PC-9 (cell line): Measurements from ENCODE around the gene YIPF7. TPM values are rescaled to one million over a fixed set of nuclear protein-coding genes. Genes with fewer than 3 reads are reported as not detected.

Source experiments
- BruUV-seq: library from RNA; stranded (reverse); fragments of 400-500 nt; replicated peaks from 2 replicates; lab custom pipeline; 2021; lab: Mats Ljungman, UMichigan
- CTCF ChIA-PET: fragments of 300-600 bp; sonication (Branson Sonifier 250); formaldehyde crosslinking; loops from one replicate; lab custom pipeline; 2022; ENCODE audit warnings: antibody characterized with exemption; lab: Charles Lee
- POLR2A ChIA-PET: fragments of 300-600 bp; sonication (Branson Sonifier 250); formaldehyde crosslinking; loops from one replicate; lab custom pipeline; 2022; ENCODE audit warnings: antibody characterized with exemption; ENCODE audit not compliant: unreplicated experiment; lab: Charles Lee
- DNase-seq, 2 experiments: peaks; one replicate each; pipeline versions ENCODE4 v3.0.0 to v3.0.0-alpha.2; 2015 to 2022; ENCODE audit warnings: mixed read lengths in 1 of 2
- H2AFZ ChIP-seq: fragments of 200-600 bp; sonication (generic); 2 replicates; pipeline ENCODE4 v1.8.1; 2017; ENCODE audit warnings: antibody characterized with exemption
- H3F3A ChIP-seq: fragments of 200-600 bp; sonication (generic); 2 replicates; pipeline ENCODE4 v1.8.1; 2017; ENCODE audit warnings: antibody characterized with exemption, mild to moderate bottlenecking, low read depth; ENCODE audit not compliant: insufficient read depth
- H3K27ac ChIP-seq: fragments of 200-600 bp; sonication (generic); 2 replicates; pipeline ENCODE4 v1.6.1; 2016; ENCODE audit warnings: mixed run types
- H3K27me3 ChIP-seq: fragments of 200-600 bp; sonication (generic); 2 replicates; pipeline ENCODE4 v1.6.1; 2016; ENCODE audit warnings: low read depth, mixed run types; ENCODE audit not compliant: insufficient read depth
- H3K36me3 ChIP-seq: fragments of 200-600 bp; sonication (generic); 2 replicates; pipeline ENCODE4 v1.6.1; 2016; ENCODE audit warnings: low read depth, mixed run types
- H3K4me1 ChIP-seq: fragments of 200-600 bp; sonication (generic); replicated peaks from 2 replicates; pipeline ENCODE4 v1.6.1; 2016; ENCODE audit warnings: mixed run types; ENCODE audit not compliant: insufficient read depth
- H3K4me2 ChIP-seq: fragments of 200-600 bp; sonication (generic); 2 replicates; pipeline ENCODE4 v1.6.1; 2017; ENCODE audit warnings: mixed run types
- H3K4me3 ChIP-seq: fragments of 200-600 bp; sonication (generic); 2 replicates; pipeline ENCODE4 v1.6.1; 2016; ENCODE audit warnings: mixed run types
- H3K79me2 ChIP-seq: fragments of 200-600 bp; sonication (generic); 2 replicates; pipeline ENCODE4 v1.6.1; 2017; ENCODE audit warnings: low read depth, mixed run types
- H3K9me2 ChIP-seq: fragments of 200-600 bp; sonication (generic); 2 replicates; pipeline ENCODE4 v1.8.1; 2017; ENCODE audit warnings: mild to moderate bottlenecking; ENCODE audit not compliant: insufficient read depth
- H3K9me3 ChIP-seq: fragments of 200-600 bp; sonication (generic); 2 replicates; pipeline ENCODE4 v1.8.1; 2016; ENCODE audit warnings: low read depth; ENCODE audit not compliant: insufficient read depth
- H4K20me1 ChIP-seq: fragments of 200-600 bp; sonication (generic); 2 replicates; pipeline ENCODE4 v1.8.1; 2017; ENCODE audit not compliant: insufficient read depth
- EZH2 ChIP-seq: fragments of 200-600 bp; sonication (generic); IDR thresholded peaks from 2 replicates; pipeline ENCODE4 v1.8.0; 2017; ENCODE audit warnings: antibody characterized with exemption, low read depth
- intact Hi-C: fragments of 100-400 bp; cut with micrococcal nuclease; formaldehyde crosslinking; loops from one replicate; pipeline ENCODE4 v1.10.0; 2022; ENCODE audit not compliant: unreplicated experiment
- total RNA-seq: library from RNA; stranded (reverse); gene quantifications from 2 replicates; pipeline ENCODE4 v1.2.3, GENCODE V29; 2021
- TF ChIP-seq, protein P1 (sequence below): fragments of 200-600 bp; sonication (generic); conservative IDR thresholded peaks from 2 replicates; pipeline ENCODE4 v1.6.1; 2017; ENCODE audit warnings: mixed run types, antibody characterized with exemption, mild to moderate bottlenecking, moderate library complexity

Gene YIPF7
- total RNA-seq, 1 experiment from 2014 or later: not detected

DNA sequence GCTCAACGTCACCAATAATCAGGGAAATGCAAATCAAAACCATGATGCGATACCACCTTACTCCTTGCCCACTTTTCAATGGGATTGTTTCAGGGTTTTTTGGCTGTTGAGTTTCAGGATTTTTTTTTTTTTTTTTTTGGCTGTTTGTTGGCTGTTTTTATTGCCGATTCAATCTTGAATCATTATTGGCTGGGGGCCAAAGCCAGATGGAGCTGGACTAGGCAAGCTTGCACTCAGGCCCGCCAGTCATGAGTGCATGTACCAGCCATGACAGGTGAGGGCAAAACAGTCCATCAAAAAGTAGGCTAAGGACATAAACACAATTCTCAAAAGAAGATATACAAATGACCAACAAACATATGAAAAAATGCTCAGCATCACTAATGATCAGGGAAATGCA lies 13.3 kb downstream of the YIPF7 start:
- no peaks in the 10 kb centered on the region for H3F3A ChIP-seq
- DNase-seq: no peak
- no peaks in the 10 kb centered on the region for H3K9me3 ChIP-seq
- intact Hi-C loops: no loop called here
- POLR2A ChIA-PET: no interaction called here
- no TSS peak for BruUV-seq
- no peaks in the 10 kb centered on the region for H3K36me3 ChIP-seq
- no peaks in the 10 kb centered on the region for H4K20me1 ChIP-seq
- H3K4me3 ChIP-seq: no peak overlapping the region
- H3K9me2 ChIP-seq: no peaks in the 10 kb centered on the region
- CTCF ChIA-PET: no interaction called here
- no peak overlapping the region for H2AFZ ChIP-seq
- H3K4me1 ChIP-seq: no peaks in the 10 kb centered on the region
- no peak overlapping the region for H3K27ac ChIP-seq
- no peak overlapping the region for H3K4me2 ChIP-seq
- TF ChIP-seq, protein P1, sequence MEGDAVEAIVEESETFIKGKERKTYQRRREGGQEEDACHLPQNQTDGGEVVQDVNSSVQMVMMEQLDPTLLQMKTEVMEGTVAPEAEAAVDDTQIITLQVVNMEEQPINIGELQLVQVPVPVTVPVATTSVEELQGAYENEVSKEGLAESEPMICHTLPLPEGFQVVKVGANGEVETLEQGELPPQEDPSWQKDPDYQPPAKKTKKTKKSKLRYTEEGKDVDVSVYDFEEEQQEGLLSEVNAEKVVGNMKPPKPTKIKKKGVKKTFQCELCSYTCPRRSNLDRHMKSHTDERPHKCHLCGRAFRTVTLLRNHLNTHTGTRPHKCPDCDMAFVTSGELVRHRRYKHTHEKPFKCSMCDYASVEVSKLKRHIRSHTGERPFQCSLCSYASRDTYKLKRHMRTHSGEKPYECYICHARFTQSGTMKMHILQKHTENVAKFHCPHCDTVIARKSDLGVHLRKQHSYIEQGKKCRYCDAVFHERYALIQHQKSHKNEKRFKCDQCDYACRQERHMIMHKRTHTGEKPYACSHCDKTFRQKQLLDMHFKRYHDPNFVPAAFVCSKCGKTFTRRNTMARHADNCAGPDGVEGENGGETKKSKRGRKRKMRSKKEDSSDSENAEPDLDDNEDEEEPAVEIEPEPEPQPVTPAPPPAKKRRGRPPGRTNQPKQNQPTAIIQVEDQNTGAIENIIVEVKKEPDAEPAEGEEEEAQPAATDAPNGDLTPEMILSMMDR: no peak
- TF ChIP-seq EZH2: no peak
- H3K27me3 ChIP-seq: no peaks in the 10 kb centered on the region
- no peaks in the 10 kb centered on the region for H3K79me2 ChIP-seq

DNA sequence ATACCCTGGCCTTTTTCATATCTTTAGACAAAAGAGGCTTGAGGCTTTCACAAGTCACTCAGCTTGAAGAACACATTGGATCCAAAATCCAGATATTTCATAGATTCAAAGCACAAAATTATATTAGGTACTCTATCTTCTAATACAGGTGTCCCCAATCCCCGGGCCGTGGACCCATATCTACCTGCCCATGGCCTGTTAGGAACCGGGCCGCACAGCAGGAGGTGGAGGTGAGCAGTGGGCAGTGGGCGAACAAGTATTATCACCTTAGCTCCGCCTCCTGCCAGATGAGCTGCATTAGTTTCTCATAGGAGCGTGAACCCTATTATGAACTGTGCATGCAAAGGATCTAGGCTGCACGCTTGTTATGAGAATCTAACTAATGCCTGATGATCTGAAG lies 18.7 kb downstream of the YIPF7 start:
- H2AFZ ChIP-seq: no peak overlapping the region
- BruUV-seq: no TSS peak
- H3K4me3 ChIP-seq: no peak overlapping the region
- ChIA-PET CTCF (no interaction called here), POLR2A (no interaction called here)
- no peaks in the 10 kb centered on the region for H4K20me1 ChIP-seq
- no peaks in the 10 kb centered on the region for H3K4me1 ChIP-seq
- no peaks in the 10 kb centered on the region for H3K79me2 ChIP-seq
- H3K4me2 ChIP-seq: no peak overlapping the region
- no peak for DNase-seq
- no peaks in the 10 kb centered on the region for H3K9me2 ChIP-seq
- H3K27me3 ChIP-seq: no peaks in the 10 kb centered on the region
- intact Hi-C loops: no loop called here
- H3K36me3 ChIP-seq: no peaks in the 10 kb centered on the region
- H3K27ac ChIP-seq: no peak overlapping the region
- no peaks in the 10 kb centered on the region for H3K9me3 ChIP-seq
- TF ChIP-seq, protein P1: no peak
- TF ChIP-seq EZH2: no peak
- H3F3A ChIP-seq: no peaks in the 10 kb centered on the region

DNA sequence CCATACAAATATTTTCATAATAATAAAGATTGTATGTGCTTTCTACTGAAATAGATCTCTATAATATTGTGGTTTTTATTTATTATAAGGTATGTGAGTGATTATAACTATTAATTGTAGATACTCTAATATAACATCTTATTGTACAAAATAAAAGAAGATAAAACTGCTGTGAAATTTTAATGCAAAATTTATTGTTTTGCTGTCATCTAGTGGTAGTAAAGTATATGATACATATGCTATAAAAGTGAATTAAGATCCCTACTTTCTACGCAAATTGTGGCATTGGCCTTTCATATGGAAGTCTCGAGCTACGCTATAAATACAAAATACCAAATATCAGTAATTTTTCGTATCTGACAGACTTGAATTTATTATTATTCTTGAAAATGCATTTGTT lies 19.3 kb downstream of the YIPF7 start:
- Histone ChIP-seq H2AFZ (no peak overlapping the region), H3K4me3 (no peak overlapping the region), H3K79me2 (no peaks in the 10 kb centered on the region), H3K4me1 (no peaks in the 10 kb centered on the region), H4K20me1 (no peaks in the 10 kb centered on the region), H3K27ac (no peak overlapping the region), H3K9me2 (no peaks in the 10 kb centered on the region), H3K36me3 (no peaks in the 10 kb centered on the region), H3K4me2 (no peak overlapping the region), H3K27me3 (no peaks in the 10 kb centered on the region; the same call in 1 of the 2 replicates), H3F3A (no peaks in the 10 kb centered on the region), H3K9me3 (no peaks in the 10 kb centered on the region)
- no peak for TF ChIP-seq EZH2
- TF ChIP-seq, protein P1: no peak; the same call in 1 of the 2 replicates
- intact Hi-C loops: no loop called here
- ChIA-PET CTCF (no interaction called here), POLR2A (no interaction called here)
- DNase-seq: no peak
- no TSS peak for BruUV-seq
